Activated naive CD4-positive, alpha-beta T cell (primary cell): ENCODE measurements around the gene COPB2.

Source experiments
- DNase-seq, 4 experiments: peaks; one replicate each; lab custom pipeline; 2025; lab: John Stamatoyannopoulos, UW

The COPB2 gene

DNA sequence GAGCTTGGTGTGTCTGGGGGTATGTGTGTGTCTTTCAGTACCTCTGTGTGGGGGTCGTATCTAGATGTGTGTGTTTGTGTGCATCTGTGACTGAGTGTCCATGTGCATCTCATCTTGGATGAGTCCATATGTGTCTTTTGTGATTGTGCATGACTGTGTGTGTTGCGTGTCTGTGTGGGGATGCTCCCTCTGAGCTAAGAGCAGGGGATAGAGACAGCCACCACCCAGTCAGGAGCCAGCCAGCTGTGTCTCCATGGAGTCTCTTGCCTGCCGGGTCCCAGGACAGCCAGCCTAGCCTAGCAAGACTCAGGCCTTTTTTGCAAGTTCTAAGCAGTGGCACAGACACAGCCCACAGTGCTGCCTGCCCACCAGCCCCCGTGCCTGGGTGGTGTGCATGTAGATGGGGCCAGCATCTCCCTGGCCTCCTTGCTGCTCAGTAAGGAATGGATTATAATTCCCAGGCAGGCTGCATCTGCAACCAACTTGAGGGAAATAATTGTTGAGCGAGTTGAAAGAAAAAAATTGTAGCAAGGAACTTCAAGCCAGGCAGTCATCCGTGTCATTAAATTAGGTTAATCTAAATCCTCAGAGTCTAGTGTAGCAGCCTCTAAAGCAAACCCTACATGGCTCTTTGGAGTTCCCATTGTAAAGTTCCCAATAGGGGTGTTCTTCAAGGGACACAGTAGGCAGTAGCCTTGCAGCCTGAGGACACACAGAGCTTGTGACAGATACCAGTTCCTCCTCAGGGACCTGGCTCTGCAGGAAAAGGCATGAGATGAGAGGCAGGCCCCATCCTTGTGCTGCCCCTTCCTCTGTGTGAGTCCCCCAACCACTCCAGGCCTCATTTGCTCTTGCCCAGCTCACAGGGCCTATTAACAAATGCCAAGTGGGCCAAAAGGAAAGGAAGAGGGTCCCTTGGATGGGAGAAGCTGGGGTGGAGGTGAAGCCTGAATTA lies 81.6 kb downstream of the COPB2 start:
- DNase-seq, result no peak
